GM21786 (cell line): ENCODE data around the gene TAF5L.

ENCODE experiments used
- ATAC-seq: cut with Tn5 transposase; IDR thresholded peaks from one replicate; pipeline ENCODE4 v1.9.1; 2021; ENCODE audit not compliant: unreplicated experiment

Gene TAF5L

DNA sequence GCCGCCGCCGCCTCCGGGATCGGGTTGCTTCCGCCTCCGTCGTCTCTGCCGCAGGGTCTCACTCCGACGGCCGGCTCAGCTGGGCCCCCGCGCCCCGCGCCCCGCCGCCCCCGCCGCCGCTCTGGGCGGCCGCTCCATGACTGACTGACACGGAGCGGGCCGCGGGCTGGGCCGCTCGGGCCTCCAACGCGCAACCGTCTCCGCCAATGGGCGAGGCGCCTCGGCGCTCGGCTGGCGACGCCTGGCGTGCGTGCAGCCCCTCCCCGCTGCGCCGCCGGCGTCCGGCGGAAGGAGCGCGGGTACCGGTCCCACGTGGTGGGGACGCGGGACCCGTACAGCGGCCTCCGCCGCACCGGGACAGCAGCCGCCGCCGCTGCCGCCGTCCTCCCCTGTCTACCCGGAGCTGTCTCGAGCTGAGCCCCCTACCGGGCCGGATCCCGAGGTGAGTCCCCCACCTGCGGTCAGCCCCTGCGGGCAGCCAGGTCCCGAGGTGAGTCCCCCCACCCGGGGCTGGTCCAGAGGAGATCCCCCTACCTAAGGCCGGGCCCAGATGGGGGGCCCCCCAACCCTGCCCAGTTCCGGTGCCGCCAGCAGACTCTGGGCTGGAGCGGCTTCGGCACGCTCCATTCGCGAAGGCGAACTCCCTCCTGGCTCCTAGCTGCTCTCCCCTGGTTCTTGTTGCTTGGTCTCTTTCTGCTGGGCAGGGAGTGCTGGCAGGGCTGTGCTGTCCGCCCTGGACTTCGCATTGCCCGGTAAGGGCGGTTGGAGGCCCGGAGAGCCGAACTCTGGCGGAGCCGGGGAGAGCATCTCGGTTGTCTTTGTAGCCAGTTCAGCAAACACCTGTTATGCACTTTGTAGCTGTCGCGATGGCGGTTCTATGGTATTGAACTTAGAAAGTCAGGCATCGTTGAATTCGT is at the start of gene TAF5L, which contains the start of gene URB2:
Gene TAF5L (minus strand): TSS at position 208 of the 917 bp plus-strand sequence. CDS start 11,640 bp downstream, outside the sequence.
Gene URB2 (plus strand): TSS at position 333 of the 917 bp plus-strand sequence. CDS start 1,387 bp downstream, outside the sequence.
- peak; percentile 78 for ATAC-seq

DNA sequence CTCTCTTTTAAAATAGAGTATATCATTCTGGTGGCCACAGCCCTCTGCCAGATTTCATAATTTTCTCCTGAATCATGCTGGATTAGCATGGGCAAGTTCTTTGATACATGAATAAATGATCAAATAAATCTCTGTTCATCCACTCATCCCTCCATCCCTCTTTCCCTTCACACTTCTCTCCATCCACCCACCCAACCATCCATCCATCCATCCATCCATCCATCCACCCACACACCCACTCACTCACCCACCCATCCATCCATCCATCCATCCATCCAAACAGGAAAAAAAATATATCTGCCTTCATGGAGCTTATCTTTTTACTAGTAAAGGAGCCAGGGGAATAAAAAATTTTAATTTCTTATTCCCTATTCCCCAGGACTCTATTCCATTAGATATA is 49.5 kb upstream of the TAF5L start:
- no peak for ATAC-seq

DNA sequence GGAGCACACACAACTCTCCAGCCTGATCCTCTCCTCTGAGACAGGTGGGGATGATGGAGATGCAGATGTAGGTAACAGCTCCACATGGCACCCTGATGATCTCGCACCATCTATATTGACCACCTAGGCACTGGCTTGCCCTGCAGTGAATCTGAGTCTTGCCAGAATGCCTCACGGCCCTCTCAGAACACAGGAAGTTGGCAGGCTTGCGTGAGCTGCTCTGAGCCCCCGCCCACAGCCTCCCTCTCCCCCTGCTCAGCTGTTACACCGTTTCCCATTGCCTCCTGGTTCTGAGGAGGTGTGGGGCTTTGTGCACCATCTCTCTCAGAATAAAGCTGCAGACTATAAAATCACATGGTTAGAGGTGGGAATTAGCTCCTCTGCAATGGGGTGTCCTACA is 48.1 kb upstream of the TAF5L start:
- no peak for ATAC-seq

DNA sequence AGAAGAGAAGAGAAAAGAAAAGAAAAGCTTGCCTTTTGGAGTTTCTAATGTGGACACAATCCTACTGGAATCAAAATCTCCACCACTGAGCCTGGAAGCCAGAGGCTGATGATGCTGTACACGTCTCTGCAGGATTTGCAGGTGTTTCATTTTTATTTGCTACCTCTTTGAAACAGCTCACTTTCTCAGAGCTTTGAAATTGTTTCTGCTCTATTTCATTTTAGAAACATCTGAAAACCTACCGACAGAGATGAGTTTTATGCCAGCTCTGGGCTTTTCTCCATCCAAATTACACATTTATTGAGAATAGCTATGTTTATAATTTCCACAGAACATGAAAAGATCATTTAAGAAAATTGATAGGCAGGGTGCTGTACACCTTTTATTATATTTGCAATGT is 46.3 kb upstream of the TAF5L start:
- no peak for ATAC-seq

DNA sequence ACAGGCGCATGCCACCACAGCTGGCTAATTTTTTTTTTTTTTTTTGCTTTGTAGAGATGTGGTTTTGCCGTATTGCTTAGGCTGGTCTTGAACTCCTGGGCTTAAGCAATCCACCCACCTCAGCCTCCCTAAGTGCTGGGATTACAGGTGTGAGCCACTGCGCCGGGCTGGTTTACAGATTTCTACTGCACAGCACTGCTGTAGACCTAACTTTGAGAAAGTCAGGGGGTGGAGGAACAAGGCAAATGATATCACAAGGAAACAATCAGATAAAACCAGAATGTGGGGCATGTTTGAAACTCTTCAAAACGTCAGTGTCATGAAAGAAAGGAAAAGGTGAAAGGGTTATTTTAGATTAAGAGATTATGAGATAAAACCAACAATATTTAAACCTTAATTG is 45.4 kb upstream of the TAF5L start:
- no peak for ATAC-seq

DNA sequence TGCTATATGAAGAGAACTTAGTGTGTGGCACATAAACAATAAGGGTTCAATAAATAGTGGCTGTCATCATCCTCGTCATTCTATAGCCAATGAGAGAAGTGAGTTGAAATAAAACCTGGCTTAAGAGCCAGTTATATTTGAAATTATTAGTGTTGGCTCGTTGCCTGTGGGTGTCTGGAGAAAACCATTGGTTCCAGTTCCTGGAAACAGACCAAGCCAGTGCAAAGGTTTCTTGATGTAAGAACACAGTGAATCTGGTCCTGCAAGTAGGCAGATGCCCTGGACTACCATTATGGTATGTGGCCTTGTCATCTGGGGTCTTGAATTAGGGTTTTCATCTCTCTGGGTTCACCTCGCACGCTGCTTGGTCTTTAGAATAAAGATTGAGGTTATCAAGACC is 43.4 kb upstream of the TAF5L start:
- no peak for ATAC-seq

DNA sequence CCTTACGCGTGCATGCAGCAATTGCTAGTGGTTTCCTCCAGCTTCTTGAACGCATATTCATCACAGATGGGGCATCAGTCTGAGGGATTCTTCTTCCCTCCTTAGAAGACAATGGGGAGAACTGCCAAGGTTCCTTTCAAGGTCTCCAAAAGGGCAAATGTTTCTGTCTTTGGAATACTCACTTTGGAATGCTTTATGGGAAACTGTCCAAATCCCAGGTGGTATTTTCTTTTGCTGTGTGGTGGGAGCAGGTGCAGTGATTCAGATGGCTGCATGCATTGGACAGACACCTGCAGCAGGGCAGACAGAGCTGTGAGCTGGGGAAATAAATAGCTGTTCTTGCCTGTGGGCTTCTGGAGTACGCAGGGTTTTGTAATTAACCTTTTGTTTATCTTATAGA is 40.7 kb upstream of the TAF5L start:
- no peak for ATAC-seq

DNA sequence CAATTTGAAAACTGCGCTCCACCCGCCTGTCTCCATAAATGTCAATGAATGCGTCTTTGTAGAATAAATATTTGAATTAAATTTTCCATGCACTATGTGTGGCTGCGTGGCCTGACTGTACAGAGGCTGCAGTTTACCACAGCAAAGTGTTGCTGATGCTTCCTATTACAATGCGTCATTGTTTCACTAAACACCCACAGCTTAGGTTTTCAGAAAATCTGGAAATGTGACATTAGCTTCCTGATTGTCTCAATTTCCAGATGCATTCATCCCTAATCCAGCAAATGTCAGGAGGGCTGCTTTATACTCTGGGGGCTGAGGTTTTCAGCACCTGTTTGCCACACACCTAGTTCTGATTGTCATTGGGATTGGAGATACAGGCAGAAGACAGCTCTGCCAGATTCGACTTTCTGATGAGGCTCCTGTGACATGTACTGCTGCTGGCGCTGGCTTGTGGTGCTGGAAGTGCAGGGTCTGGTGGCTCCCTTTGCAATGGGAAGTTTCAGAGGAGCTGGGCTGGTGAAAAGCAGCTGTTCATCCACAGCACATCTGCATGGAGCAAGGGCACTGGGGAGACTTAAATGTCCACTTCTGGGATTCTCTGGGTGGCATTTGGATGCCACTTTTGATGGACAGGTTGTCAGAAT is 40.1 kb upstream of the TAF5L start:
- no peak for ATAC-seq

DNA sequence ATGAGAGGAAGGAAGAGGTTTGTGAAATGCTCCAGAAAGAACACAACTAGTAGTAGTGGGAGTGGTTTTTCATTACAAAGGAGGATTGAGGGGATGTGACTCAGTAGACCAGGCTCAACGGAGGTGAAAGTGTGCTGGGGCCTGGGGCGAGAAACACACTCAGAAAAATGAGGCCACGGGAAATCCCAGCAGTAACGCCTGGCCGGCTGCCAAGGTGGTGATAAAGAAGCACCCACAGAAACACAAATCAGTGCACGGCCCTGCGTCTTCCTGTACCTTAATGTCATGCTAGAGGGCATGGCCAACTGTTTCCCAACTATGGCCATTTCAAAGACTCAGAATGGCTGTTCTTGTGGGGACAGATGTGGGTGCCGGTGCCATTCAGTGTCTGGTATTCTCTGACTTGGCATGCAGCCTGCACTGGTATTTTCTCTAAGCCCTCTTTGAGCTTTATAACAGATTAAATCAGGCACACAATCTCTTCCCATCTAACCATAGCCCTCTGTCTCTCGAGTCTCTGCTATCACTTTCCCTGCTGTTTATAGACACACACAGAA is 38.3 kb upstream of the TAF5L start:
- peak; percentile 63 for ATAC-seq

DNA sequence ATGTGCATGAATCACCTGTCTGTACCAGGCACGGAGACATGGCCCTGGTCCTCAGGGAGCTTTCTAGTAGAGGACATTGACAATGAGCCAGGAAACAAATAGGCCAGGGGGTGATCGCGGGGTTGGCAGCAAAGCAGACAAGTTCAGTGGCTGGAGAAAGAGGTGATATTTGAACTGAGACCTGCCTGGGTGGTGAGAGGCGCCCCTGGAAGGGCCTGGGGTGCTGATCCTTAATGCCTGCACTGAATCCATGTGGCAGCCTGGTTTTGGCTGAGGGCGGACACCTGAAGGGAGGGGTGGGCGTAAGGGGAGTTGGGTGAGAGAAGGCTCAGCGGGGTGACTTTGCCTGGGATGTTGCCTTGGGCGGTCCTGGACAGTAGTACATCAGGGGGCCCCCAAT is 36.0 kb upstream of the TAF5L start:
- no peak for ATAC-seq

DNA sequence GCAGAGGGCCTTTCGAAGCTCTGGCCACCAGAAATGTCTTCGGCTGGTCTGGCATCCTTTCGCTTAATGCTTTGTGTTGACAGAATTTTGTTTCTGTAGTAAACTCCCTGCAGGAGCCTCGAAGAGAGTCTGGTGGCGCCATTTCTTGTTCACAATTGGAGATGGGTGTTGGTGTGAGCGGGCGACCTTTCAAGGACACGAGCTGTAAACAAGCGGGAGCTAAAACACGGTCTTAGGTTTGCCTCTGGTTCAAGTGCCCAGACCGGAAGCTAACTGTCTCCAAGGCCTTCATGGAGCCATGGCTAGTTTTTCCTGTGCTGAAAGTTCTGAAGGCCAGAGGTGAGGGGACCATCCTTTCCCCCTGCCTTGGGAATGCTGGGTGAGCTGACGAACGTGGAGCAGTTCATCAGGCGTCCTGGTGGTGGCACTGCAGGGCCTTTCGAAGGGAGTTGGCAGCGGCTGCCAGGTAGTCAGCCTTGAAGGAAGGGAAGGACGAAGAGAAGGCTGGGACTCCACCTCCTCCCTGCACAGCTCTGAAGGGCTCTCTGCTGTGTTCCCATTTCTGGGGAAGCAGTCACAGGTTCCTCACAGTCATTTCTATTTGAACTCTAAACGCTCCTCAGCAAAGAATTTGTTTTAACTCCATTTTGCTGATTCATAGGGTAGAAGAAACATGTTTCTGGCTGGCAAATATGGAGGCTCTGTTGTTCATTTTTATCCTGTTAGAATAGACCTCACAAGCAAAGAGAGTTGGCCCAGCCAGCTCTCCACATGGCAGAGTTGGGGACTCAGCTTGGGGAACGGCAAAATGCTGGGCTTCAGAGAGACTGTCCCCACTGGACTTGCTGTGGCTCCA is 35.3 kb upstream of the TAF5L start:
- ATAC-seq, result peak; percentile 69

DNA sequence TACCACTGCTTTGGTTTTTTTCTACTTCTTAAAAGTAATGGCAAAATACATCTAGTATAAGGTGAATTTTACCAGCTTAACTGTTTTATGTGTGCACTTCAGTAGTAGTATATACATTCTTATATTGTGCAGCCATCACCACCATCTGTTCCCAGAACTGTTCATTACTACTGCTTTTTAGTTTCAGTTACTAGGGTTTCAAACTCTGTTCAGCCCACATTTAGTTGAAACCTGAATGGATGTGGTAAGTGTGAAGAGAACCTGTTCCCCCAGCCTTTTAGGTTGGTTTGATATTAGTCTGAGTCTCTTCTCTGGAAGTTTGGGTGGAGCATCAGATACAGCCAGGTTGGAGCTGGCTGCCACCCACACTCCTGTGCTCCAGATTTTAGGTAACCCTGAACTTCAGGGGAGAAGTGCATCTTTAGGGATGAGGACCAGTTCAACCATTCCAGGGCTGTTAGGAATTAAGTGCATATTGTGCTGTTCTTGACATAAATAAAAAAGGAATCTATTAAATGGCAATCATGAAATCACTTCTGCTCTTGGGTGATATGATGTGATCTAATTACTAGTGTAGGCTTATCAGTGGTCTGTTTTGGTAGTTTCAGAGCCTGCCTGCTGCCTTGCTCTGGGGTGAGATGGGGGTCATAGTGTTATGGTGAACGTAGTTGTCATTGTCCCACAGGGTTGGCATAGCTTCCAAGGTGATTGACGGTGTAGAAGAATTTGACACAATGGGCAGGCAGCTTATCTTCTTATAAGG is 32.3 kb upstream of the TAF5L start:
- peak; percentile 56 for ATAC-seq

DNA sequence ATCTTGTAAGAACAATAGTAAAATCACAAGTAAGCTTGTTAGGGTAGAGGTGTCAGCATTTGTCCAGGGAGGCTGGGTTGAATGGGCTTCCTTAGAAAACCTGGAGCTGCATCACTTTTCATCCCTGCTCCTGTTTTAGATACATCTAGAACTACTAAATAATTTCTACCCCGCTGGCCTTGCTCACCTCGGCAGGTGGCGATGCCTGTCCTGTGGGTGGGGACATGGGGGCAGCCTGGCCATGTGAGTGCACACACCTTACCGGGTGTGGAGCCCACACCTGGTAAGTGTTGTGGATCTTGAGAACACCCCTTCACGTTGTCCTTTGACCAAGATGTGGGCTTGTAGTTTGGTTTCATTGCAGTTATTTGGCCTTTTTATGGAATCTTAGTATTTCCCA is 29.9 kb upstream of the TAF5L start:
- no peak for ATAC-seq

DNA sequence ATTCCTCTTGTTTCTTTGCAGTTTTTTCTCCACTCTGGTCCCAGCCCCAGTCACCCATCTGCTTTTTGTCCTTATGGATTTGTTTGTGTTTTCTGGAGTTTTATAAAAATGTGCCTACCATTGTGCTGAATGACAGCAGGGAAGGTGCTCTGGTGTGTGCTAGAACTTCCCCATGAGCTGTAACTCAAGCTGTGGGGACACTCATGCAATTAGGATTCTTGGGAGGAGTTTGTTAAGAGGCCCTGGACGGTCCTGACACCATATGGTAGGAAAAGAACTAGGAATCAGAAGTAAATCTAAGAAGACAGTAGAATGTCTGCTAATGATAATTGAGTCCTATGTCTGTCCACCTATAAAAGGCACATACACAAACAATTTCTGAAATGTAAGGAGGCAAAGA is 27.5 kb upstream of the TAF5L start:
- no peak for ATAC-seq

DNA sequence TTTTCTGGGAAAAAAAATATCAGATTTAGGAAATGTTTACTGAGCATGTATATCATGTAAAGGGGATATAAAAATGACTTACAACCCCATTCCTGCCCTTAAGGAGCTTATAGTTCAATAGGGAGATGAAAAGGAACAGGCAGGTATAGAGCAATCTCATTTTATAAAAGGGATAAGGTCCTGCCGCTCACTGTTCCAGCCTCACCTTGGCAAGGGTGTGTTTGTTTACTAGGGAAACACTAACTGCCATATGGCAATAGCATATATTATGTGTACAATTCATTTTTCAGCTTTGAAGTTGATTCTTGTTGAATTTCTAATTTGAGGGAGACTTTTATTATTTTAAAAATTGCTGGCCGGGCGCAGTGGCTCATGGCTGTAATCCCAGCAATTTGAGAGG is 25.6 kb upstream of the TAF5L start:
- no peak for ATAC-seq

DNA sequence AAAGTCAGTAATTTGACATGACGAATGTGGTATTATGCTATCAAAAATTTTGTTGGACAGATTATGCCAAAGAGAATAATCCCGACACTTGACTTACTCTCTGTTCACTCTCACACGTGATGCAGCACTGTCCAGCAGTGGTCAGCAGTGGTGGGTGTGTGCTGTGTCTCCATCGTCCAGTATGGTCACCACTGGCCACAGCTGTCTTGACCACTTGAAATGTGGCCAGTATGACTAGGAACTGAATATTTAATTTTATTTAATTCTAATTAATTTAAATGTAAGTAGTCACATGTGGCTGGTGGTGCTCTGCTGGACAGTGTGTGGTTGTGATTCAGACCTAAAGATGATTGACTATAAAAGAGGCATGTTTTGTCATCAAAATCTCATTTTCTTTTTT is 24.1 kb upstream of the TAF5L start:
- no peak for ATAC-seq

DNA sequence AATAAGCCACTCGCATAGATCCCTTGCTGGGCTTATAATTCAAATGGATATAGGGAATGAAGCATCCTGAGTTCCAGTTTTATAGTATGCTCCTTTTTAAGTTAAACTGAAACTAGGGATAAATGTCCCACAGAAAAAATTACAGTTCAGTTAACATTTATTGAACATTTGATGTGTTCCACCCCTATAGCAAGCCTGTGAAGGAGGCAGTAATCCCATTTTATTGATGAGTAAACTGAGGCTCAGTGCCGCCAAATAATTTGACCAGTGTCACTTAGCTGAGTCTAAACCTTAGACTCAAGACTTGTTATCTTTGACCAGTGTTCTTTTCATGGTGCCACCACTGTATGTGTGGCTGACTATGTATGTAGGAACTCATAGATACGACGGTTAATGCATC is 22.5 kb upstream of the TAF5L start:
- no peak for ATAC-seq

DNA sequence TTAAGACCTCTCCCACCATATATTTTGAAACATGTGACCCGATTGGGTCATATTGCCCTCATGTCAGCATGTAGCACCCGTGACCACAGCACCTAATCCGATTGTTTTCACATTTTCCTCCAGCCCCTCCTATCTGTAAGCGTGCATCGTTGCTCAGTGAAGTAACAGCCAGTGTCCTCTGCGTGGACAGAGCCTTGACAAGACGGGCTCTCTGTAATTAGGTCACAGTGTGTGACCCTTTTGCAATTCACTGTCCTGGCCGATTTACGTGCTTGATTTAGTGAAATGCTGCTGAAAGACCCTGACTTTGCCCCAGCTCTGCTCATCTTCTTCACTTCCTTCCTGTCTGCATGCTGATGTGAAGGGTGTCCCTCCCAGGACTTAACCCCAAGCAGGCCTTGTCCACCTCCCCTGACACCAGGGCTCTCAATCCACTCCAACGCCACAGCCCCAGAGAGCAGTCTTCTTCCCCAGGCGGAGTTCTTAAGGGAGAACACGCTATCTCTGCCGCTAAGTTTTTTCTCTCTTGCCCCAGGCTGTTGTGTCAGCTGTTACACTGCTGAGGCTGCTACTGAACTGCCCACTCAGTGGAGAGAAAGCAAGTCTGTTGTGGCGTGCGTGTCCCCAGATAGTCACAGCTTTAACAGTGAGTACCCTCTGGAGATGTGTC is 19.5 kb upstream of the TAF5L start:
- ATAC-seq, result no peak

DNA sequence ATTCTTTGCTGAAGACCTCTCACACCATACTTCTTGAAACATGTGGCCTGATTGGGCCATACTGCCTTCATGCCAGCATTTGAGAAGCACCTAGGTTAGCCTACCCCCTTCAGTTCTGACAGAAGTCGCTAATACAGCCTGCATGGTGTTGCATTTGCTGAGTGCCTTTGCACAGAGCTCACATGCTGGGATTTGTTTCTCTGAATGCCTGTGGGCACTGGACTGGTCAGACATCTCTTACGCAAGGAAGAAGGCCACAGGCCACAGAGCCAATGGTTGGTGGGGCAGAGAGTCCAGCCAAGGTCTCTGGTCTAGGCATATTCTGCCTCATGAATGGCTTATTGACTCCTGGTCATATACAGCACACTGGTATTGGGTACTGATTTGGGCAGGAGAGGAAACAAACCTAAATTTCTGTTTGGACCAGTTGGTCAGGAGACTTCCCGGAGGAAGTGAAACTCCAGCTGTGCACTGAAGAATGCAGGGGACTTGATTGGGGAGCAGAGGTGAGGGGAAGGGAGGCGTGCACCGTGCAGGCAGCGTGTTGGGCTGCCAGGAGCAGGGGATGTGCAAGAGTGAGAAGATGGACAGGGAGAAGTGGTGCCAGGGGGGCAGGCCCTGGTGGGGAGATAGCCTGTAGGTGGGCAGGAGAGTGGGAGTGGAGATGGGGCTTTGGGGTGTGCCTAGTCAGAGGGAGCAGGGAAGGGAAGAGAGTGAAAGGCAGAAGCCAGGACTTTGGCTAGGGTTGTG is 18.2 kb upstream of the TAF5L start:
- peak; percentile 80 for ATAC-seq
